Umbilical cord (tissue), 2 donors: ENCODE measurements around the gene RNF17. TPM values are rescaled to one million over a fixed set of nuclear protein-coding genes. Genes with fewer than 3 reads are reported as not detected.

ENCODE experiments used
- DNase-seq: peaks from one replicate; pipeline ENCODE4 v3.0.0-alpha.2; 2015; ENCODE audit warnings: low spot score
- total RNA-seq: library from RNA; depleted of rRNA; stranded (reverse); fragments of >200 nt; gene quantifications from one replicate; pipeline ENCODE4 v1.2.3, GENCODE V29; 2014; ENCODE audit warnings: low replicate concordance; ENCODE audit not compliant: insufficient read depth

Gene RNF17
- total RNA-seq, 1 donor from 2014 or later, result not detected

DNA sequence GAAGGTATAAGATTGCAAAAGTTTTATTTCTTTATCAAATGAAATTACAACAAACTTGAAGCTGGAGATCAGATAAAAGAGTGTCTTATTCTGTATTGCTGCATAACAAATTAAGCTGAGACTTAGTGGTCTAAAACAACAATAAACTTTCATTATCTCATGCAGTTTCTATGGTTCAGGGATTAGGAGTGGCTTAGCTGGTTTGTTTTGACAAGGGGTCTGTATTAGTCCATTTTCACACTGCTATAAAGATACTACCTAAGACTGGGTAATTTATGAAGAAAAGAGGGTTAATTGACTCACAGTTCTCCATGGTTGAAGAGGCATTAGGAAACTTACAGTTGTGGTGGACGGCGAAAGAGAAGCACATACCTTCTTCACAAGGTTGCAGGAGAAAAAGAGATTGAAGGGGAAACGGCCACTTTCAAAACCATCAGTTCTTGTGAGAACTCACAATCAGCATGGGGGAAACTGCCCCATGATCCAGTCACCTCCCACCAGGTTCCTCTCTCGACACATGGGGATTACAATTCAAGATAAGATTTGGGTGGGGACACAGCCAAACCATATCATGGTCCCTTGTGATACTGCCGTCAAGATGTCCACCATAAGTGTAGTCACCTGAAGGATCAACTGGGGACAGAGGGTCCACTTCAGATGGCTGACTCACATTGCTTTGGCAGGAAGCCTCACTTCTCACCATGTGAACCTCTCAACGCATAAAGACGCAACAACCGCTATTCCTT lies 97.8 kb downstream of the RNF17 start:
- no peak for DNase-seq

DNA sequence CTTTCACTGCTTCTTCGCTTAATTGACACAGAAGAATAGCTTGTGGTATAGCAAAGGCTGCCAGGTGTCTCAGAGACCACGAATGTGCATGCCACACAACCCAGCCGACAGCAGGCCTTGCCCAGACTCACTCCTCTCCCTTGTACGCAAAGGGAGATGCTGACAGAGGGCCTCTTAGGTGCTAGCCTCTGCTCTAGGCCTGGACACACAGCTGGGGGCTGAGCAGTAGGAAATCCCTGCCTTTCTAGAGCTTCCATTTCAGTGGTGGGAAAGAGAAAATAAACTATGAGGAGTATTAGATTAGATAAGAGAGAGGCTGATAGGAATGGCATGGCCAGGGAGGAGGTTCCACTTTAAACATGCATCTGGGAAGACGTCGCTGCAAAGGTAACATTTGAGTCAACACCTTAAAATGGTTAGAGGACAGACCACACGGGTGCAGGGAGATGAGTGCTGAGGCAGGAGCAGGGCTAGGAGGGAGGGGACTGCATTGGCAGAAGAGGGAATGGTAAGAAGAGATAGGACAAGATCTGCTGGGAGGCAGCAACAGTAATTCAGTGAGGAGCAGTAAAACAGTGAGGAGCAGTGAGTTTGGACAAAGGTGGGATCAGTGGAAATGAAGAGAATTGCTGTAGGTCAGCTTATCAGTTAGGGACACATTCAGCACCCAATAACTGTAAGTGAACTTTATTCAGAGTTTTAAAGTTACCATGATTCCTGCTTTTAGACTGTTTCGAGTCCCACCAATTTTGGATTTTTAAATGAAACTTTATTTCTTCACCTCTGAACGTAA lies 100.0 kb downstream of the RNF17 start:
- DNase-seq, result no peak

DNA sequence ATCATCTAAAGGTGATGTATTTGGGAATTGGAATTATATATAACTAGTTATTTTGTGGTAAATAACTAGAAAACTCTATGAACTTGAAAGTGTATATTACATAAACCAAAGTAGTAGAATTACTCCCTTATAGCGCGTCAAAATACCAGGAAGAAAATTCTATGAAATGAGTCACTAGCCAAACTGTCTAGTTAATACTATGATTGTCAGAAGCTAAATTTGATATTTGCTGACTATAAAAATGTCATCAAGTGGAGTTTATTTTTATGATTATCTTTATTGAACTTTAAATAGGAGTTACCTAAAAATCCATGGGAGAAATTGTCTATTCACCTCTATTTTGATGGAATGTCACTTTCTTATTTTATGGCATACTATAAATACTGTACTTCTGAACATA lies 100.6 kb downstream of the RNF17 start:
- DNase-seq, result no peak

DNA sequence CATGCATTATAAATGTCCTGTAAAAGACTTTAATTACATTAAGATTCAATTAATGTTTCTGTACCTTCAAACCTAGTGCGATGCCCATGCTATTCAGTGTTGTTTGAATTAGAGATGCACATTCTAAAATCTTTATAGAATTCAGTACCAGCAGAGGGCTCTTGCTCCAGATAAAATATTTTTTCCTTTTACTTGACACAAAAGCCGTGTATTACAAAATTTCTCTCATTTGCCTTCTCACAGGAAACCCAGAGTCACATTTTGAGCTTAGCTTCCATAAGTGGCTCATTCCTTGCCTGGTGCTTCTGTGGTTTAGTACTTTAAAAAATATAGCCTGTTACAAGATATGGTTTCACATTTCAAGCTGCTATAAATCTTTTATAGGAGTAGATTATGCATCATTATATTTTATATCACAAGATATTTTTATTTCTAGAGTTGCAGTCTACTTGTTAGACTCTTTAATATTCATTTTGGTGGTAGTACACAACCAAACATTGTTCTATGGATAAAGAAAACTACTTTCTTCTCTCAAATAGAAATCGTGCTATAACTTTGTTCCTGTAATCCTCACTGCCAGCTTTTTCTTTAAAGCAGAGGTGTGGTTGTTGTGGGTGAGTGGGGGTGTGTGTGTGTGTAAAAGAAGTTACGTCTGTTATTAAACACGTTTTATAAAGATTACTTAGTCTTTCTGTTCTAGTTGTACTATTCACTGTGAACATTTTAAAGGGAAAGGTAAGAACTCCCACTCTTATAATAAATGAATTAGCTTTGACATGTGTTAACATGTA lies 101.4 kb downstream of the RNF17 start:
- peak; percentile 21 for DNase-seq

DNA sequence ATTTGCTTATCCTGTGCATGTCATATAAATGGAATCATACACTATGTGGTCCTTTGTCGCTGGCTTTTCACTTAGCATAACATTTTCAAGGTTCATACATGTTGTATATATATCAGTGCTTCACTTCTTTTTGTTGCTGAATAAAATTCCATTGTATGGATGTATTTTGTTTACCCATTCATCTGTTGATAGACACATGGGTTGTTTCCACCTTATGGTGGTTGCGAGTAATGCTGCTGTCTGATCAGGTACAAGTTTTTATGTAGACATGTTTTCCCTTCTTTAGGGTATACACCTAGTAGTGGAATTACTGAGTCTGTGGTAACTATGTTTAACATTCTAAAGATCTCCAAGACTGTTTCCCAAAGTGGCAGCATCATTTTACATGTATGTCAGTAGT lies 102.5 kb downstream of the RNF17 start:
- no peak for DNase-seq

DNA sequence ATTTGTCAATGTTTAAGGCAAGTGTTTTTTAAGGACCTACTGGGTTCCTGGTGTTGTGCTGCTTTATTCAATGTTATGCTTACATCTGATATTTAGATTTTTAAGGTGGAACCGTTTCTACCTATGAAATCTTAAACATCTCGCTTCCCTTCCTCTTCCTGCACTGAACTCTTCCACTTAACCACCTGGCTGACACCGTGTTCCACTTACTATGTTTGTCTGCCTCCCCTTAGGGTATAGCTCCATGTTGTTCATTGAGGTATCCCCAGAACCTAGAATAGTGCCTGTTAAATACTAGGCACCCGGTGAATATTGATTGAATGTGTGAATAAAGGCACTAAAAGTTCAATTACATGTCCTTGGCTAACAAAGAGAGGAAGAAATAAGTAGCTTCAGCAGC lies 104.9 kb downstream of the RNF17 start:
- DNase-seq, result no peak

DNA sequence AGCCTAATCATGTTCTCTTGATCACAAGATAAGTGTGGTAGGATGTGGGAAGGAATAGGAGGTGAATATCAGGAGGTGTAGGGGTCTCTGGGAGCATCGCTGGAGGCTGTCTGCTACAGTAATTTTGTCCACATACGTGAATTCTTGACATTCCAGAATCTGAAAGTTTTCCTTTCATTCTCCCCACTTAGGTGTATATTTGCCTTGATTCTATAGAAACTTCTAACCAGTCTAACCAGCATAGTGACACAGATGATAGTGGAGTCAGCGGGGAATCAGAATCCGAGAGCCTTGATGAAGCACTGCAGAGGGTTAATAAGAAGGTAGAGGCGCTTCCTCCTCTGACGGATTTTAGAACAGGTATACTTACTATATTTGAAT lies 106.4 kb downstream of the RNF17 start:
- DNase-seq, result no peak

DNA sequence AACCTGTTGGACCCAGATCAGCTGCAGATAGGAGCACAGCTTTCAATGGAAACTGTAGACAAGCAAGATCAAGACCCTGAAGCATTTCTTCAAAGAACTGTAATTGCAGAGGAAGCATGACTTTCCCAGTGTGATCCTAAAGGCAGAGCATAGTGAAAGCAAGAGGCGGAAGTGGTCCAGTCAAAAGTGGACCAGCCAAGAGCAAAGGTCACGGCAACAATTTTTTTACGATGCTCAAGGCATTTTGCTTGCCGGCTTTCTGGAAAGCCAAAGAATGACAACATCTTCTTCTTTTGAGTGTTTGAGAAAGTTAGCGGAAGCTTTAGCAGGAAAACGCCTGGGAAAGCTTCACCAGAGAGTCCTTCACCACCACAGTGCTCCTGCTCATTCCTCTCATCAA lies 111.6 kb downstream of the RNF17 start:
- no peak for DNase-seq

DNA sequence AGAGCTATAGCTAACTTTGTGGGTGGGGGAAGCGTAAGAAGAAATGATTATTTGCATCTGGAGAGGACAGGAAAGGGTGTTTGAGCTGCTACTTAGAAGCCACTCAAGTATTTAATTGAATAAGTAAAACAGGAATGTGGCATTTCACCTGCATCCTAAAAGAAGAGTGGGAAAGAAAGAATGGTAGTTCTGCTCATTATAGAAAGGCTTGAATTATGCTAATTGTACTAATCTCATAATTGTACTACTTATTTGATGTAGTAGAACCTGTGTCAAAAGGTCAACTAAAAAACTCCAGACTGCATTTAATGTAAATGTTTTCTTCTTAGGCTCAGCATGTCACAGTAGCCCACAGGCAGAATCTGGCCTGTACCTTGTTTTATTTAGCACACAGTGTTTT lies 113.6 kb downstream of the RNF17 start:
- DNase-seq, result no peak

DNA sequence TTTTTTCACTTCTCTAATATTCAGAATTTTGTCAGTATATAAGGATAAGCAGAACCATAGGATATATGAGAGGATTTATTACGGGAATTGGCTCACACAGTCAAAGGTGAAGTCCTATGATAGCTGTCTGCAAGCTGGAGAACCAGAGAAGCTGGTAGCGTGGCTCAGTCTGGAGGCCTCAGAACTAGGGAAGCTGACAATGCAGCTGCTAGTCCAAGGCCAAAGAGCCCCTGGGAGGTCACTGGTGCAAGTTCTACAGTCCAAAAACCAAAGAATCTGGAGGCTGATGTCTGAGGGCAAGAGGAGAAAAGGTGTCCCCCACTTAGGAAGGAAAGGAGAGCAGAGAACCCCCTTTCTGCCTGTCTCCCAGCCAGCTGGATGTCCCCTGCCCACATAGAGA lies 114.4 kb downstream of the RNF17 start:
- DNase-seq, result no peak

DNA sequence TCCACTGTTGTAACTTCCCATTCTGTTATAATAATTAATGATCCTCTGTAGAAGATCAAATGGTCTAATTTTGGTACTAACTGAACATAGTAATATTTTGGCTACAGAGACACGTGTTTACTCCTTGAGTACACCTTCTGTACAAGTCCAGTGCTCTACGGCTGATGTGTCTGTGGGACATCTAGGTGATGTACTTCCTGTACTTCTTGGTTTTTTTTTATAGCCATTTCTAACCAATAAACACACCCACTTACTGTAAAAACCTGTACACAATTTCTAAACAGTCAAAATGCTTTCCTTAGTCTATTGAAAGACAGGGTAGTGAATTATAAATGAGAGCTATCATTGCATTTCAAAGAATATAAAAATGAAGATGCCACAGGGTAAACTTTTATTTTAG lies 118.7 kb downstream of the RNF17 start:
- no peak for DNase-seq

DNA sequence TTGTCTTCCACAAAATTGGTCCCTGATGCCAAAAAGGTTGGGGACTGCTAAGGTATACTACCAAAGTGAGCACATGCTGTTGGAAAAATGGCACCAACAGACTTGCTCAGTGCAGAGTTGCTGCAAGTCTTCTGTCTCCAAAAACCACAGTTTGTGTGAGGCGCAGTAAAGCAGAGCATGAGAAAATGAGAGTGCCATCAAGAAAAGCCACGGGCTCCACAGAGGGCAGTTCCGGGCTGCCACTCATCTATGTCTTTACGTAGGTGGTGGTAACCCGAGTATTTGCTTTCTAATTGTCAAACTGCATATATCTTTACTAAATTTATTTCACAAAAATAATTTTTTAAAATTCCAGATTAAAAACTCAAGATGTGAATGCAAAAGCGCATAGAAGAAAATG lies 123.8 kb downstream of the RNF17 start:
- DNase-seq, result no peak

DNA sequence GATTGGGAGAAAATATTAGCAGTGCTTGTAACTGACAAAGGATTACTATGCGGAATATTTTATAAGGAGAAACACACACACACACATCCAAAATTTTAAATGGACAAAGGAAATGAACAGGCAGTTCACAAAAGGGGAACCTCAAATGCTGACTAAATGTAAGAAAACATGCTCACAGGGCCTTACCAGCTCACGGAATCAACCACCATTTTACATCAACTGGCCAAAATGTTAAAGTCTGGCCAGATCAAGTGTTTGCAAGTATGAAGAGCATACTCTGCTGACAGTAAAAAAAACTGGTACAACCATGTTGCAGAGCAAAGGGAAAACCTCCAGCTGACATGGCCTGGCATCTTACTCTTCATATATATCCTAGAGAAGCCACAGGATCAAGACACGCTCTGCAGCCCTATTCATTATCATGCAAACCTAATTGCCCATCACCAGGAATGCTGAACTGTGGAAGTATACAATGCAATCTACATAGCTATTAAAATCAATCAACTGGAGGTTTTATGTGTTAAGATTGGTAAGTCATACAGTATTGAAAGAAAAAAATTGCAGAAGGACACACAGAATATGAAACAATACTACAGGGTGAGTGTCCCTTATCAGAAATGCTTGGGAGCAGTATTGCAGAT lies 124.4 kb downstream of the RNF17 start:
- no peak for DNase-seq

DNA sequence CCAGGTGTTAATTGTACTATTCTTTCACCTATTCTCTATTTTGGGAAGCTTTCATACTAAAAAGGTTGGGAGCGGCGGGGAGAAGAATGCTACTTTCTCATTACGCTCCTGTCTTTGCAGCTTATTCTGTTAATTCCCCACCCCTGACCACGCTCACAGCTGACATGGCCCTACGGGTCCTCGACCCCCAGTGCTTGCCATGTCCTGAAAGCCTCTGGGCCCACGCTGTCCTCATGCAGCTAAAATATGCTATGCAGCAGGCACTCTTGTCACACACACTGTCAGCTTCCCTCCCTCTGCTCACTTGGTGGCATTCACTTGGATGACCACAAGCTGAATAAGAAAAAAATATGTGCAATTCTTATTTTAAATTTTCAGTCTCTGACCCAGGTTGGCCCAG lies 126.3 kb downstream of the RNF17 start:
- DNase-seq, result no peak

DNA sequence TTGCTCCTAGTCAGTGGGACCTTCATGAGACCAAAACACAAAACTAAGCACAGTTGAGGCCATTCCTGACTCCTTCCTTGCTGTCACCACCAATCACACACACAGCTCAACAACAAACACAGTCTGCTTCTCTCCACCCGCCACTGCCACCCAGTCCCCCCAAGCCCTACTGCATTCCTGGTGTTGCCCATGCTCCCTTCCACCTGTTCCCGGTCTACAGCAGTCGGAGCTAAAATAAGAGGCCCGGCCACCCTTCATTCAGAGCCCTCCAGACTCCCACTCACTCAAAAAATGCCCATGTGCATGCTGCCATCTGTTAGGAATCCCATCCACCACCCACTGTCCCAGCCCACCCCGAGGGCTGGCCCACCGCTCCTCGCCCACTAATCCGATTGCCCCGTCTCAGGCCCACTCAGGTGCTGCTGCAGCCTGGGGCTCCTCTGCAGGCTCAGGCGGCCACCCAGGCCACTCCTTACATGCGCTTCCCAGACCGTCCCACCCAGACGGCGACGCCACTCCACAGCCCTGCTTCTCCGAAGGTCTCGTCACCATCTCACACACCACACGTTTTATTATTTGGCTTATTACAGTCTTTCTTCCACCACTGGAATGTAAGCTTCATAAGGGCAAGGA lies 127.6 kb downstream of the RNF17 start:
- no peak for DNase-seq

DNA sequence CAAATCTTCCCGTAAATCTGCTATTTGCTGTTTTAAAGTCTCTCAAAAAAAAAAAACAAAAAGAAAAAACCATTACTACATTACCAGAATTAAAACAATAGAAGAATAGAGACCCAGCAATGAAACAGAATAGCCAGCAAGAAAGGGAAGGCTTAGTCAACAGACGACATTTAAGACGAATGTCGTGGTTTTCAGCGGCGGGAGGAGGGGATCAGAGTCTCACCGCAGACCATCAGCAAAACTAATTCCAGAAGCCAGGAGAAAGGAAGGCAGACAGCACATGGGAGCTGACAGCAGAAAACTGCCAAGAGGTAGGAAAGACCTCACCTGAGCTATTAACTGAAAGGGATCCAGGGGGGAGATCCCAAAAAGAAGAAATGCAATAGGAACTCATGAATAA lies 128.9 kb downstream of the RNF17 start:
- DNase-seq, result no peak

DNA sequence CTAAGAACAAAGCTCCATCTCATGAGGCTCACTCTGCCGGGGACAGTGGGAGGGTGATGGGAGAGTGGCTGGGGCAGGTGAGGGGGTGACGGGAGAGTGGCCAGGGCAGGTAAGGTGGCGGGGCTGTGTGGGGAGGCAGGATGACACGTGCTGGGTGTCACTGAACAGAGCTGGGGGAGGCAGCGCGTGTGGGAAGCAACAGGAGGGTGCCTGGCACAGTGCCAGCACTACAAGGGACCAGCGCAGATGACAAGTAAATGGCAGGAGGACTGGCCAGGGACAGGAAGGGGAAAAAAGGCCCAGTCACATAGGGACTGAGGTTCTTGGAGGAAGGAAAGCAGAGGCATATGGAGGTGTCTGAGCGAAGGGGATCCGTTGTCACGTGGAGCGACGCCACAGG lies 129.9 kb downstream of the RNF17 start:
- DNase-seq, result no peak

DNA sequence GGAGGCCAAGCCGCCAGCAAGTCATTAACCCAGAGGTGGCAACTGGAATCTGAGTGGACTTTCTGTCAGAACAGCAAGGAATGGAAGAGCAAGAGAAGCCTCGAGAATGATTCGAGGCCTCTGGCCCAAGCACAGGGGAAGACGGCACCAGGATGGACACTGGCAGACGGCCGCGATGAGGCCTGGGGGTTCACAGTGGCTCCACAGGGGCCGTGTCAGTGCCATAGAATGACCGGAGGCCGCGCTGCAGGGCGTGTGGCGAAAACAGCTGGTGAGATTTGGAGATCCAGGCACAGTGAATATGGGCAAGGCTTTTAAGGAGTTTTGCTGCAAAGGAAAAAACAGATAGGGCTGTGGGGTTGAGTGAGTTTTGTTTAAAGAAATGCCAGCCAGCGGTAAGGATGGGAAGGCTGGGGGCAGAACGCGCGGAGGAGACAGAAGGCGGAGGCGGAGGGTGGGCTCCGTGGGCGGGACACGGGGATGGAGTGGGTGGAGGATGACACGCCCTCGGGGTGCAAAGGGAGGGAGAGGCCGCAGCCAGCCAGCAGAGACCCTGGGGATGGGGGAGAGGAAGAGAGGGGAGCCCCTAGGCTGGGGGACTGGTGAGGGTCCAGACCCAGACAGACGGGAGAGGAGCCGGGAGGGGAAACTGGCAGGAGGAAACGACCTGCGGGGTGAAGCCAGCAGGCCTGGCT lies 130.5 kb downstream of the RNF17 start:
- DNase-seq, result no peak

DNA sequence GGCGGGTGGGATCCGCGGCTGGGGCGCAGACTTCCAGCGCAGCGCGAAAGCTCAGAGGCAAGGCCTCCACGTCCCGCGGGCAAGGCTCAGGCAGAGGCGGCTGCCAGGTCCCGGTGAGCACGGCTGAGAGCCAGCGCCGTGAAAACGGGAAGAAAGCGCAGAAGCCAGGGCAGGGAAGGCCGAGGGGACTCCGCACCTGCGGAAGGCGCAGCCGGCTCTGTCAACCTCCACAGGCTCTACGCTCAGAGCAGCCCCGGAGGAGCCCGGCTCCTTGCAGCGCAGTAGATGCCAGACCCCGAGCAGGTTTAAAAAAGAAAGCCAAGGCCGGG lies 131.0 kb downstream of the RNF17 start:
- DNase-seq, result no peak

DNA sequence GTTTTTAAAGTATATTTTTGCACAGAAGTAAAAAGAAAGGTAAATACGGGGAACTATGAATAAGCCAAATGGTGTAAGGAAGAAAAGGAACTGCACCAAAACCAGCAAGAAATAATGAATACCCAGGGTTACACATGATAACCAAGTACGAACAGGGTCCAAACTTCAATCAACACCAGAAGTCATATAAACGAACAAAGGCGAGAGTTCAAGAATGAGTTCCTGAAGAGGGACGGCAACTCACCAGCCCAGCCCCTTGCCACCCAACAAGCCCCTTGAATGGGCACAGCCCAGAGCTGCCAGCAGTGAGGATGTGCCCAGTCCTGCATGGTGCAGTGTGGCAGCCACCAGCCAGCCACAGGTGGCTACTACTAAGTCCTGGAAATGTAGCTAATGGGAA lies 132.1 kb downstream of the RNF17 start:
- no peak for DNase-seq

DNA sequence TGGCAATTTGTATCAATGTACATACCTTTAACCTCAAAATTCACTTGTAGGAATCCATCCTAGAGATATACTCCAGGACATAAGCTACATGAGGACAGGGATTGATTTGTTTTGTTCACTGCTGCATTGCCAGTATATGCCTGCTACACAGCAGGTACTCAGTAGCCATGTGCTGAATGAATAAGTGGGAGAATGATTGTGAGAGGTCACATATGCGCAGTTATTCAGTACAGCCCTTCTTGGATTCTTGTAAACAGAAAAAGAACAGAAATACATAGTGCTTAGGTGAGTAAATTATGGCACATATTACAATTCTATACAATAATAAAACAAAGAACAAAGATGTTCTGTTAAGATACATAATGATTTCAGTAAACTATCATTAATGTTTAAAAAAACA lies 133.3 kb downstream of the RNF17 start:
- DNase-seq, result no peak
